HepG2 (cell line): Measurements from ENCODE around the gene CARMIL3. TPM values are rescaled to one million over a fixed set of nuclear protein-coding genes. Genes with fewer than 3 reads are reported as not detected.

Experiments used
- ATAC-seq: fragments of 200-7000 bp; cut with Tn5 transposase; 3 replicates; pipeline ENCODE4 v1.9.1; 2020; ENCODE audit warnings: mild to moderate bottlenecking, moderate library complexity
- BruUV-seq: library from RNA; stranded (reverse); fragments of 400-500 nt; replicated peaks from 2 replicates; lab custom pipeline; 2021; lab: Mats Ljungman, UMichigan
- CTCF ChIA-PET: fragments of 300-600 bp; formaldehyde crosslinking; extraction: SDS; loops from one replicate; lab custom pipeline; 2021; ENCODE audit warnings: low total read pairs, inconsistent platforms, low intra/inter-chr PET ratio; lab: Yijun Ruan, JAX
- POLR2A ChIA-PET: fragments of 350-600 bp; sonication (Branson Sonifier 250); formaldehyde crosslinking; loops from one replicate; lab custom pipeline; 2020; ENCODE audit warnings: antibody characterized with exemption, inconsistent platforms; lab: Yijun Ruan, JAX
- DNase-seq: peaks from one replicate; pipeline ENCODE4 v3.0.0-alpha.2; 2015; ENCODE audit warnings: low spot score
- FAIRE-seq: peaks from 3 replicates; lab custom pipeline; 2011; peaks lifted over from hg19 to GRCh38; lab: Jason Lieb, UNC
- H2AFZ ChIP-seq: one replicate; pipeline ENCODE4 v1.6.1; 2011; ENCODE audit warnings: low read length, inconsistent platforms
- H3K27ac ChIP-seq: fragments of 300-600 bp; 3 replicates; pipeline ENCODE4 v1.8.0; 2011; ENCODE audit warnings: mixed run types, mild to moderate bottlenecking, mixed read lengths, low read length, inconsistent platforms; ENCODE audit not compliant: insufficient read depth; ENCODE audit errors: extremely low read length
- H3K27me3 ChIP-seq, 2 experiments: fragments of 200-600 bp in 1 of 2; 2 replicates in 1 of 2; 3 replicates in 1 of 2; pipeline versions ENCODE4 v1.6.0 to v1.8.0; 2011; ENCODE audit warnings: low read length in 2 of 2, mild to moderate bottlenecking in 2 of 2, moderate library complexity in 2 of 2, inconsistent platforms in 1 of 2; ENCODE audit not compliant: insufficient read depth in 2 of 2, control insufficient read depth in 1 of 2
- H3K36me3 ChIP-seq, 2 experiments: fragments of 200-600 bp in 1 of 2; replicated peaks in 1 of 2; 2 replicates in 1 of 2; 3 replicates in 1 of 2; pipeline versions ENCODE4 v1.5.1 to v1.8.0; 2011; ENCODE audit warnings: low read length in 2 of 2, inconsistent platforms in 1 of 2; ENCODE audit not compliant: insufficient read depth in 2 of 2, control insufficient read depth in 1 of 2
- H3K4me1 ChIP-seq: 2 replicates; pipeline ENCODE4 v1.5.1; 2012; ENCODE audit warnings: low read length, inconsistent platforms; ENCODE audit not compliant: insufficient read depth
- H3K4me2 ChIP-seq: 2 replicates; pipeline ENCODE4 v1.6.0; 2011; ENCODE audit warnings: low read depth, low read length, inconsistent platforms
- H3K4me3 ChIP-seq, 3 experiments: fragments of 200-600 bp in 1 of 3; sonication (generic), shearing (Covaris generic) in 1 of 3; replicated peaks in 1 of 3; 2 replicates each; pipeline ENCODE4 v1.5.1; 2011 to 2016; ENCODE audit warnings: low read length in 3 of 3, inconsistent platforms in 2 of 3, low read depth in 2 of 3, mild to moderate bottlenecking in 2 of 3, control low read depth in 1 of 3, mixed read lengths in 1 of 3; ENCODE audit not compliant: insufficient read depth in 1 of 3
- H3K79me2 ChIP-seq: one replicate; pipeline ENCODE4 v1.6.1; 2011; ENCODE audit warnings: low read length, inconsistent platforms; ENCODE audit not compliant: insufficient read depth
- H3K9ac ChIP-seq: 2 replicates; pipeline ENCODE4 v1.6.0; 2011; ENCODE audit warnings: mild to moderate bottlenecking, low read depth, low read length, inconsistent platforms; ENCODE audit not compliant: insufficient read depth
- H3K9me3 ChIP-seq: 2 replicates; pipeline ENCODE4 v1.5.1; 2012; ENCODE audit warnings: mild to moderate bottlenecking, low read length
- H4K20me1 ChIP-seq: 2 replicates; pipeline ENCODE4 v1.6.0; 2011; ENCODE audit warnings: inconsistent platforms, mild to moderate bottlenecking, low read length, moderate library complexity; ENCODE audit not compliant: insufficient read depth
- HNF1B ChIP-seq: sonication (generic); formaldehyde crosslinking; IDR thresholded peaks from 2 replicates; pipeline ENCODE4 v1.5.1; 2020; ENCODE audit warnings: mild to moderate bottlenecking, moderate library complexity, missing genetic modification reagents
- PBX2 ChIP-seq: IDR thresholded peaks from 2 replicates; pipeline ENCODE4 v1.6.1; 2016; ENCODE audit warnings: control low read depth
- TBX2 ChIP-seq: sonication (generic); formaldehyde crosslinking; IDR thresholded peaks from 2 replicates; pipeline ENCODE4 v1.5.0; 2020; ENCODE audit warnings: missing genetic modification reagents, mild to moderate bottlenecking, borderline replicate concordance
- THAP7 ChIP-seq: sonication (generic); formaldehyde crosslinking; IDR thresholded peaks from 2 replicates; pipeline ENCODE4 v1.8.1; 2023; ENCODE audit warnings: mild to moderate bottlenecking, missing genetic modification reagents
- TRIM24 ChIP-seq: sonication (generic); formaldehyde crosslinking; IDR thresholded peaks from 2 replicates; pipeline ENCODE4 v1.8.0; 2022; ENCODE audit warnings: mild to moderate bottlenecking, missing genetic modification reagents
- WIZ ChIP-seq: sonication (generic); formaldehyde crosslinking; IDR thresholded peaks from 2 replicates; pipeline ENCODE4 v1.5.1; 2020; ENCODE audit warnings: mild to moderate bottlenecking, missing genetic modification reagents
- ZFP62 ChIP-seq: sonication (generic); formaldehyde crosslinking; IDR thresholded peaks from 2 replicates; pipeline ENCODE4 v1.4.0; 2020; ENCODE audit warnings: missing genetic modification reagents
- ZNF225 ChIP-seq: sonication (generic); formaldehyde crosslinking; IDR thresholded peaks from 2 replicates; pipeline ENCODE4 v1.4.0; 2020; ENCODE audit warnings: mild to moderate bottlenecking, missing genetic modification reagents
- ZNF280B ChIP-seq: sonication (generic); formaldehyde crosslinking; IDR thresholded peaks from 2 replicates; pipeline ENCODE4 v1.5.0; 2020; ENCODE audit warnings: missing genetic modification reagents, mild to moderate bottlenecking, borderline replicate concordance
- ZNF558 ChIP-seq: sonication (generic); formaldehyde crosslinking; IDR thresholded peaks from 2 replicates; pipeline ENCODE4 v1.9.0; 2022; ENCODE audit warnings: mild to moderate bottlenecking, missing genetic modification reagents, borderline replicate concordance
- ZNF75D ChIP-seq: sonication (generic); formaldehyde crosslinking; IDR thresholded peaks from 2 replicates; pipeline ENCODE4 v1.8.1; 2023; ENCODE audit warnings: missing genetic modification reagents, mild to moderate bottlenecking, borderline replicate concordance
- ZNF891 ChIP-seq: sonication (generic); formaldehyde crosslinking; IDR thresholded peaks from 2 replicates; pipeline ENCODE4 v1.5.0; 2020; ENCODE audit warnings: mild to moderate bottlenecking, missing genetic modification reagents
- WGBS: methylation state at CpG from one replicate; pipeline ENCODE4 v1.1.6; 2017; ENCODE audit warnings: low lambda C conversion rate; 5-methylcytosine and 5-hydroxymethylcytosine counted together
- in situ Hi-C: cut with HindIII; loops from 2 replicates; pipeline ENCODE4 v1.10.0; 2017; ENCODE audit warnings: low pct_unique_long_range_greater_than_20kb; ENCODE audit not compliant: extremely low pct_ligation_motif_present
- intact Hi-C: fragments of 100-400 bp; cut with micrococcal nuclease; formaldehyde crosslinking; loops from one replicate; pipeline ENCODE4 v1.10.0; 2022; ENCODE audit not compliant: unreplicated experiment
- polyA plus RNA-seq, 8 experiments: library from polyadenylated mRNA; depleted of rRNA in 3 of 8; stranded (reverse) in 7 of 8; unstranded in 1 of 8; fragments of >200 nt; fragmentation: Illumina TruSeq in 4 of 8; extraction: Trizol in 4 of 8; gene quantifications; 2 replicates each; pipeline versions ENCODE4 v1.2.1 to v1.2.3, GENCODE V29; 2011 to 2016; ENCODE audit warnings: low read depth in 4 of 8, missing spikeins in 1 of 8, mixed read lengths in 1 of 8; ENCODE audit not compliant: insufficient read depth in 1 of 8
- total RNA-seq, 5 experiments: library from RNA; depleted of rRNA; stranded (reverse); fragments of >200 nt; fragmentation: Illumina TruSeq; extraction: Trizol; gene quantifications; 2 replicates each; pipeline ENCODE4 v1.2.3, GENCODE V29; 2016; ENCODE audit warnings: low read depth in 1 of 5

Gene CARMIL3
- total and polyA plus RNA-seq, 2 of the 13 experiments (the other 11 are each of a cell fraction or from before 2014, with no cell fraction given): 0.27 to 0.55 TPM

- no peak for TF ChIP-seq TBX2 (CRISPR knock-in tag)
- TF ChIP-seq ZNF558: no peak
- TF ChIP-seq HNF1B (CRISPR knock-in tag): peak; percentile 65; the same call in 1 of the 2 replicates
- TF ChIP-seq ZNF75D (CRISPR knock-in tag): no peak
Measured at GRCh38 chr14:24116128-24116814, 64.5 kb downstream of the CARMIL3 start (continued).

- Histone ChIP-seq H3K27ac (no peak overlapping the region), H3K4me3 (no peak overlapping the region), H3K4me2 (0 out of 2 replicates have a peak overlapping the region, but pooled peaks have one; percentile 92), H4K20me1 (no peaks in the 10 kb centered on the region), H3K79me2 (peaks cover 33% of the 10 kb centered on the region), H3K36me3 (peaks cover 47 to 55% of the 10 kb centered on the region in 2 experiments), H2AFZ (no peak overlapping the region), H3K4me1 (peaks cover 31% of the 10 kb centered on the region), H3K27me3 (no peaks in the 10 kb centered on the region; a peak in 1 of 5 replicates), H3K9ac (peak overlapping the region; percentile 99; the same call in 1 of the 2 replicates), H3K9me3 (no peaks in the 10 kb centered on the region)
- WGBS: 96% methylated on average over 6 of the region's 6 CpGs
- CTCF ChIA-PET: no interaction called here
- BruUV-seq: no TSS peak
- POLR2A ChIA-PET: interaction anchor here (1.0 to 15.5 kb wide), 5 partner anchors 14 to 59 kb away, joined by 3 to 977 read pairs (median 279); partner anchors contain the start of genes EMC9, FITM1, PCK2 and PSME1
- FAIRE-seq (no peak), ATAC-seq (no peak), DNase-seq (no peak)
- intact Hi-C loops (loop anchor here (10.0 kb wide), 2 partner anchors 812 to 1022 kb away; partner anchors contain the start of genes ACIN1, BCL2L2, C14orf119 and PPP1R3E), in situ Hi-C loops (loop anchor here (25.0 kb wide), 1 partner anchor 1530 kb away; the partner anchor contains the start of genes ABHD4 and DAD1)
- TF ChIP-seq TRIM24: no peak
- 0 out of 2 replicates have a peak, but pooled peaks have one; percentile 36 for TF ChIP-seq ZNF225 (CRISPR knock-in tag)
- peak; percentile 71; the same call in 1 of the 2 replicates for TF ChIP-seq ZNF280B (CRISPR knock-in tag)
- TF ChIP-seq ZNF891: peak; percentile 33; the same call in 1 of the 2 replicates
- no peak for TF ChIP-seq PBX2 (CRISPR knock-in tag)
- 0 out of 2 replicates have a peak, but pooled peaks have one; percentile 15 for TF ChIP-seq WIZ (CRISPR knock-in tag)
- TF ChIP-seq THAP7 (CRISPR knock-in tag): peak; percentile 48; the same call in 1 of the 2 replicates
- no peak for TF ChIP-seq ZFP62 (CRISPR knock-in tag)
Measured at GRCh38 chr14:24117179-24117578, 65.4 kb downstream of the CARMIL3 start.
